HUES64 (cell line): ENCODE measurements around the gene CDK5RAP2.

Experiments
- H3K27ac ChIP-seq: 2 replicates; pipeline ENCODE4 v1.7.0; 2013; ENCODE audit warnings: low read depth, low read length, inconsistent platforms
- H3K27me3 ChIP-seq: 2 replicates; pipeline ENCODE4 v1.6.1; 2013; ENCODE audit warnings: mild to moderate bottlenecking, low read length; ENCODE audit not compliant: insufficient read depth
- H3K36me3 ChIP-seq: 2 replicates; pipeline ENCODE4 v1.6.1; 2013; ENCODE audit warnings: mild to moderate bottlenecking, low read length; ENCODE audit not compliant: insufficient read depth
- H3K4me1 ChIP-seq: 2 replicates; pipeline ENCODE4 v1.6.1; 2013; ENCODE audit warnings: mild to moderate bottlenecking, low read length, moderate library complexity; ENCODE audit not compliant: insufficient read depth
- H3K4me3 ChIP-seq: 2 replicates; pipeline ENCODE4 v1.5.1; 2013; ENCODE audit warnings: mild to moderate bottlenecking, low read length, moderate library complexity
- H3K9ac ChIP-seq: 2 replicates; pipeline ENCODE4 v1.6.1; 2013; ENCODE audit warnings: mild to moderate bottlenecking, low read depth, low read length
- H3K9me3 ChIP-seq: 2 replicates; pipeline ENCODE4 v1.6.1; 2013; ENCODE audit warnings: low read depth, low read length; ENCODE audit not compliant: insufficient read depth
- WGBS: fragments of 150-250, 120-280 bp; methylation state at CpG from one replicate; pipeline ENCODE4 v1.1.7; 2013; ENCODE audit warnings: missing lambda C conversion rate; 5-methylcytosine and 5-hydroxymethylcytosine counted together

CDK5RAP2 gene

GRCh38 chr9:120481248-120481647 is 98.7 kb downstream of the CDK5RAP2 start:
- H3K27ac ChIP-seq, result no peak overlapping the region
- WGBS, result 100% methylated on average over 1 of the region's 1 CpG

DNA sequence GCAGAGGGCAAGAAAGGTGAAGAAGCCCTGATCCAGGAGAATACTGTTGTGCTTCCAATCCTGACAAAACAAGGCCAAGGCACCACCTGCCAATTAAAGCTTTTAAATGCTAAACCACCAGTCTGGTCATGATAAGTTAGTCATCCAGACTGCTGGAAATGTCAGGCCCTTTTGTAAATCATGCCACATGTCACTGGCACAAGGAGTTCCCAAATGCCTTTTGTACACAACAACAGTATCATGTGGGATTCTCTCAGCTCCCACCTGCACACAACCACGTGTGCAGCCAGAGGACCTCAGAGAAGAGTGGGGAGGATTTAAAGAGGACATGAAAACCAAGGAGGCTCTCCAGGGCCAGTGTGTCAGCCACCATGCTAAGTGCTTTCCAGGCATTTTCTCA is 99.3 kb downstream of the CDK5RAP2 start:
- Histone ChIP-seq H3K9ac (no peak overlapping the region), H3K36me3 (peaks cover 39% of the 10 kb centered on the region), H3K27me3 (no peaks in the 10 kb centered on the region), H3K9me3 (no peaks in the 10 kb centered on the region), H3K4me1 (peaks cover 9% of the 10 kb centered on the region; the same call in 1 of the 2 replicates), H3K4me3 (no peak overlapping the region), H3K27ac (no peak overlapping the region)
- 80% methylated on average over 1 of the region's 1 CpG for WGBS

More at GRCh38 chr9:120481248-120481647, 98.7 kb downstream of the CDK5RAP2 start:
- no peak overlapping the region for H3K4me3 ChIP-seq
- peaks cover 9% of the 10 kb centered on the region; the same call in 1 of the 2 replicates for H3K4me1 ChIP-seq
- H3K9ac ChIP-seq, result no peak overlapping the region
- H3K27me3 ChIP-seq, result no peaks in the 10 kb centered on the region
- peaks cover 39% of the 10 kb centered on the region for H3K36me3 ChIP-seq
- no peaks in the 10 kb centered on the region for H3K9me3 ChIP-seq

- WGBS, result 92% methylated on average over 6 of the region's 6 CpGs
- no peak overlapping the region for H3K27ac ChIP-seq
Observed at GRCh38 chr9:120478208-120478607, 101.8 kb downstream of the CDK5RAP2 start.

DNA sequence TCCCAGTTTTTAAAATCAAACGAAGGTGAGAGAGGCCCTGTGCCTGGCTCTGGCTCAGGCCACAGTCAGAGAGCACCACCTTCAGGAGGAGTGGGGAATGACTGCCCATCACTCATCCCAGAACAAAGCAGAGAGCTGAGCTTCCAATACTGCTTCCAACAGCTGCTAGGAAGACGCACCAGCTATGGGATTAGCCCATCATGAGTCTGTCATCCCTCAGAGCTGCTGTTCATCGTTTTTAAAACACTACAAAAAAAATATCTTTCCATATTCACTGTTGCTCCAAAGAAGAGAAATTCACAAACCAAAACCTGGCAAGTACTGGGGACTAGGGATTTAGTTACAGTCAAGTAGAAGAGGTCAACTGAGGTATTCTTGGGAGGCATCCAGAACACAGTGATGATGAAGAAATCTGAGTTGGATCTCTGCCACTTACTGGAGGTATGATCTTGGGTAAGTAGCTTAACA is 102.4 kb downstream of the CDK5RAP2 start:
- Histone ChIP-seq H3K27ac (no peak overlapping the region), H3K9ac (no peak overlapping the region), H3K27me3 (no peaks in the 10 kb centered on the region), H3K4me3 (no peak overlapping the region), H3K36me3 (peaks cover 59% of the 10 kb centered on the region), H3K9me3 (no peaks in the 10 kb centered on the region), H3K4me1 (peaks cover 5% of the 10 kb centered on the region; the same call in 1 of the 2 replicates)
- 54% methylated on average over 3 of the region's 3 CpGs for WGBS

More at GRCh38 chr9:120478208-120478607, 101.8 kb downstream of the CDK5RAP2 start:
- no peak overlapping the region for H3K4me3 ChIP-seq
- H3K36me3 ChIP-seq, result peaks cover 52% of the 10 kb centered on the region
- H3K9ac ChIP-seq, result no peak overlapping the region
- no peaks in the 10 kb centered on the region for H3K27me3 ChIP-seq
- peaks cover 5% of the 10 kb centered on the region; the same call in 1 of the 2 replicates for H3K4me1 ChIP-seq
- no peaks in the 10 kb centered on the region for H3K9me3 ChIP-seq

DNA sequence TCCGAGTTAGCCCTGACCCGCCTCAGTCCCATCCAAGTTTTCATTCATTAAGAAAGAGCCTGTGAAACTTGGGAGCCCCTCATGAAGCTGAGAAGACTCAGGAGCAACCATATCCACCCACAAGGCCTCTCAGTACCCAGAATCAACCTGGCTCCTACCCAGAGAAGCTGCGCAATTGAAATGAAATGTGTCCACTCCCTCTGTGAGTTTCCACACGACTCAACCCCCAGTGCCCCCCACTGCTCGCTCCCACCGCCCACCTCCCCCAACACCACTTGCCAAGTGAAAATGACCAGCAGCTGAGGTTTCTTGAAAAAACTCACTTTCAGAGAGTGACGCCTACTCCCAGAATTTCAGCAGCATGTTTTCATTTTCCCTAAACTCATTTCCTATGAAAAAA is 104.6 kb downstream of the CDK5RAP2 start:
- Histone ChIP-seq H3K27ac (no peak overlapping the region), H3K4me3 (no peak overlapping the region), H3K36me3 (peaks cover 71% of the 10 kb centered on the region), H3K9me3 (no peaks in the 10 kb centered on the region), H3K4me1 (no peaks in the 10 kb centered on the region; the same call in 1 of the 2 replicates), H3K27me3 (no peaks in the 10 kb centered on the region), H3K9ac (no peak overlapping the region)
- WGBS, result 90% methylated on average over 7 of the region's 7 CpGs

DNA sequence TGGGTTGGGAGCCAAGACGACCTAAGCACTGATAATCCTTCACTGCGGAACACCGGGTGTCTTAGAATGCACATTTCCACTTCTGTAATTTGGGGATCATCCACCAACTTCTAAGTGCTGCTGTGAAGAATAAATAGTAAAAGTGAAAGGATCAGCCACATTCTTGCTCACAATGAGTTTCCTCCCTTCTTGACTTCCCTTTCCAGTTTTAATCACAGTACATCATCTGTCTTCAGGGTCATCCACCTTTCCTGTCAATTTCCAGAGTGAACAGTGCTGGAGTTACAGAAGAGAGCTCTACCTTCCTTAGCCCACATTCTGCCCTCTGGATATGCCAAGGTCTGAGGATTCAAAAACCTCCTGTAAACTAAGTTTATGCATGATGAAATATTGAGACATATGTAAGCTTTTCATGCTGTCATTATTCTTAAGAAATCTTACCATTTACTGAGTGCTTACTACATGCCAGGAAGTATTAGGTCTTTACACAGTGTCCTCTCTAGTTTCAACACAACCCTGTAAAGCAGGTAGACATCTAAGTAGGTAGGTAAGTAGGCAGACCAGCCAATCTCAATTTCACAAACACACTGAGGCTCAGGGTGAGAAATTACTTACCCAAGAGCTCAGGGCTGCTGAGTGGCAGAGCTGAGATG is 105.2 kb downstream of the CDK5RAP2 start:
- H3K4me1 ChIP-seq, result no peaks in the 10 kb centered on the region
- 96% methylated on average over 3 of the region's 3 CpGs for WGBS
- no peaks in the 10 kb centered on the region for H3K9me3 ChIP-seq
- no peak overlapping the region for H3K27ac ChIP-seq
- H3K36me3 ChIP-seq, result peaks cover 76% of the 10 kb centered on the region
- no peak overlapping the region for H3K4me3 ChIP-seq
- no peak overlapping the region for H3K9ac ChIP-seq
- H3K27me3 ChIP-seq, result no peaks in the 10 kb centered on the region

DNA sequence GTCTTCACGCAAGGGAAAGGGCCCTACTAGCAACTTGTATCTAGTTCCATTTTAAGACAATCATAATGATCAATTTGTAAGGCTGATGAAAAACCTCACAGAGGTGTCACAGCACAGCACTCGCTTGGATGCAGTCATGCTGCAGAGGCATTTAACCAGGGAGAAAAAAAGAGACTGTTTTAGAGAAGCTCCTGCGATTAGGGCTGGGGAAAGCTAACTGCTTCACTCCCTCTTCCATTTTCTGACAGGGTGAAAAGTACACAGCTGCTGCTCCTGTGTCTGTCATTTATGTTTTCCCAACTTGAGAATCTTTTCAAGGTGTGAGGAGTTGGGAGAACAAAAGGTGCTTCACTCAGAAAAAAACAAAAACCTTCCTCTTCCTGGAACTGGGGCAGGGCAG is 106.4 kb downstream of the CDK5RAP2 start:
- H3K27me3 ChIP-seq, result no peaks in the 10 kb centered on the region
- H3K36me3 ChIP-seq, result peaks cover 83% of the 10 kb centered on the region
- 94% methylated on average over 3 of the region's 3 CpGs for WGBS
- no peaks in the 10 kb centered on the region for H3K4me1 ChIP-seq
- no peak overlapping the region for H3K4me3 ChIP-seq
- no peak overlapping the region for H3K27ac ChIP-seq
- H3K9me3 ChIP-seq, result no peaks in the 10 kb centered on the region
- H3K9ac ChIP-seq, result no peak overlapping the region

DNA sequence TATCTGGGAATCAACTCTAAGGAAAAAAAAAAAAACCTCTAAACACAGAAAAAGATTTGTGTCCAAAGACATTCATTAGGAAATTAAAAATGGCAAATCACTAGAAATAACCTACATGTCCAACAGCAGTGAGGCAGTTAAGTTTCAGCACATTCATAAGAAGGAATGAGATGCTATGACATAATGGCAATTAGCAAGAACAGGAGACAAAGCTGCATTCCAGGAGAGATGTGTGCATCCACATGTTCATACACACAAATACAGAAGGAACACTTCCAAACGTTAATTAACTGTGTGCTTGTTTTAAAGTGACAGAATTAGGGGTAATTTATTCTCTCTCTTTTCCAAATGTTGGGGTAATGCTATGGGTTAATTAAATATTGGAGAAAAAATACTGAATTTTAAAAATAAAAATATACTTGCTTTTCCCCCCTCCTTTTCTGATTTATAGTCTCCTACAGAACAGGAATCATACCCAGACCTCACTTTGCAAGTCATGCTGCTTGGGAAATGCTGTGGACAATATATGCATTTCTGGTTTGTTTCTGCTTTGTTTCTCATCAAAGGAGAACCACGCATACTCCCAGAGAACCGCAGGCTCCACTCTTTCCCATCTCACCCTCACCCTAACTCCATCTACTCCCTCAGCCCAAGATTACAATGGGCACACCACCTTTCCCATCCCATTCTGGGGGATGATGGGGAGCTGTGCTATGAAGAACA is 114.1 kb downstream of the CDK5RAP2 start:
- H3K36me3 ChIP-seq, result peaks cover 58% of the 10 kb centered on the region
- H3K4me3 ChIP-seq, result no peak overlapping the region
- H3K27me3 ChIP-seq, result no peaks in the 10 kb centered on the region
- H3K9ac ChIP-seq, result no peak overlapping the region
- H3K4me1 ChIP-seq, result no peaks in the 10 kb centered on the region
- no peak overlapping the region for H3K27ac ChIP-seq
- H3K9me3 ChIP-seq, result no peaks in the 10 kb centered on the region
- 83% methylated on average over 3 of the region's 3 CpGs for WGBS

DNA sequence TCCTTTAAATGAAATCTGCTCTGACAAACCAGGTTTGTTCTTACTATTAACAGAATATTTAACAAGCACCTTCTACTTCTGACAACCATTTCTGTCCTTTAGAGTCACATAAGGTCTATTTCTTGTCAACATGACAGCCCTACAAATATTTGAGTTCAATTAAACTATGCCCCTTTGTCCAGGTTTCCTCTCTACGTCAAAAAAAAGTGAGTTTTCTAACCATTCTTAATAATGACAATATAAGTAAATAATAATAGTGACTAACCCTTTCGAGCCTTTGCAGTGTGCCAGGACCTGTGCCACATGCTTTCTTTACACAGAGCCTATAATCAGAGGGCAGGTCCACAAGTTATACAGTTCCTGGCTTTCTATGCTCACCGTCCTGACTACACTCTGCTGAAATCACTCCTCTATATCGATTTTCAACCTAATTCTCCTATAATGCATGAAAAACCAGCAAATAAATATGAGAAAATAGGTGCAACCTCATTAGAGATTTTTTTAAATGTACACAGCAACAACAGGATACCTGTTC is 115.0 kb downstream of the CDK5RAP2 start:
- peaks cover 57% of the 10 kb centered on the region for H3K36me3 ChIP-seq

GRCh38 chr9:120464176-120464886 is 115.6 kb downstream of the CDK5RAP2 start:
- no peak overlapping the region for H3K27ac ChIP-seq
- no peaks in the 10 kb centered on the region for H3K4me1 ChIP-seq
- H3K9ac ChIP-seq, result no peak overlapping the region
- H3K9me3 ChIP-seq, result no peaks in the 10 kb centered on the region
- 91% methylated on average over 6 of the region's 6 CpGs for WGBS
- peaks cover 51% of the 10 kb centered on the region for H3K36me3 ChIP-seq
- no peaks in the 10 kb centered on the region for H3K27me3 ChIP-seq
- H3K4me3 ChIP-seq, result no peak overlapping the region

More for the DNA sequence above, 115.0 kb downstream of the CDK5RAP2 start:
- H3K27ac ChIP-seq, result no peak overlapping the region
- H3K4me3 ChIP-seq, result no peak overlapping the region
- no peaks in the 10 kb centered on the region for H3K27me3 ChIP-seq
- H3K9ac ChIP-seq, result no peak overlapping the region
- 97% methylated on average over 3 of the region's 4 CpGs for WGBS
- no peaks in the 10 kb centered on the region for H3K9me3 ChIP-seq
- no peaks in the 10 kb centered on the region for H3K4me1 ChIP-seq

GRCh38 chr9:120463765-120464164 is 116.2 kb downstream of the CDK5RAP2 start:
- H3K4me3 ChIP-seq, result no peak overlapping the region
- H3K9ac ChIP-seq, result no peak overlapping the region
- H3K36me3 ChIP-seq, result peaks cover 51% of the 10 kb centered on the region
- no peaks in the 10 kb centered on the region for H3K9me3 ChIP-seq
- 96% methylated on average over 4 of the region's 4 CpGs for WGBS
- H3K4me1 ChIP-seq, result no peaks in the 10 kb centered on the region
- no peak overlapping the region for H3K27ac ChIP-seq
- no peaks in the 10 kb centered on the region for H3K27me3 ChIP-seq
